ENCODE results near the gene DONSON. TPM values are rescaled to one million over a fixed set of nuclear protein-coding genes. Genes with fewer than 3 reads are reported as not detected.

The DONSON gene
- total and polyA plus RNA-seq, 2 of the 8 experiments (the other 6 are each of a cell fraction or from before 2014, with no cell fraction given) = 21.9 to 32.5 TPM

DNA sequence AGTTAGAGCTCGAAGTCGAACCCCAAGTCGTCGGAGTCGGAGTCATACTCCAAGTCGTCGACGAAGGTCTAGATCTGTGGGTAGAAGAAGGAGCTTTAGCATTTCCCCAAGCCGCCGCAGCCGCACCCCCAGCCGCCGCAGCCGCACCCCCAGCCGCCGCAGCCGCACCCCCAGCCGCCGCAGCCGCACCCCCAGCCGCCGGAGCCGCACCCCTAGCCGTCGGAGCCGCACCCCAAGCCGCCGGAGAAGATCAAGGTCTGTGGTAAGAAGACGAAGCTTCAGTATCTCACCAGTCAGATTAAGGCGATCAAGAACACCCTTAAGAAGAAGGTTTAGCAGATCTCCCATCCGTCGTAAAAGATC, 33.5 kb downstream of the DONSON start (continued):
- TF ChIP-seq GABPA (IDR thresholded peaks at IDR 0.05; ENCODE audit: borderline replicate concordance, insufficient read depth, low read length) (no peak), RNF2 (IDR thresholded peaks at IDR 0.05; ENCODE audit: borderline replicate concordance, low read depth, low read length, missing control alignments, poor library complexity, severe bottlenecking) (no peak)
